Cerebellar cortex (tissue), 1 donor: Measurements from ENCODE around the gene AK3.
A peak's percentile ranks its signal among the peaks of the same experiment; 100 is the strongest.

Experiments
- DNase-seq: peaks from one replicate; pipeline ENCODE4 v3.0.0-alpha.2; 2015; ENCODE audit warnings: low spot score

The AK3 gene

GRCh38 chr9:4748612-4749011 is 7.6 kb upstream of the AK3 start:
- DNase-seq: no peak

- DNase-seq: no peak
These were observed 5.5 kb upstream of the AK3 start for GRCh38 chr9:4746278-4747030.

- no peak for DNase-seq
These were observed 2.3 kb upstream of the AK3 start for GRCh38 chr9:4743131-4743875.

GRCh38 chr9:4742246-4742645 is 1.2 kb upstream of the AK3 start:
- DNase-seq: no peak

GRCh38 chr9:4741365-4742089 is 525 bp upstream of the AK3 start:
- DNase-seq: peak; percentile 75

- peak; percentile 38 for DNase-seq
These were observed 689 bp downstream of the AK3 start for GRCh38 chr9:4740388-4740637.

GRCh38 chr9:4739587-4740387 is 1.2 kb downstream of the AK3 start:
- no peak for DNase-seq

- no peak for DNase-seq
These were observed 2.0 kb downstream of the AK3 start for GRCh38 chr9:4738866-4739586.

- DNase-seq: no peak
These were observed 6.9 kb downstream of the AK3 start for GRCh38 chr9:4734150-4734549.

GRCh38 chr9:4732890-4733289 is 8.1 kb downstream of the AK3 start:
- DNase-seq: no peak

GRCh38 chr9:4727593-4727992 is 13.4 kb downstream of the AK3 start:
- no peak for DNase-seq

- DNase-seq: no peak
These were observed 15.1 kb downstream of the AK3 start for GRCh38 chr9:4725706-4726442.

GRCh38 chr9:4721736-4722135 is 19.3 kb downstream of the AK3 start:
- DNase-seq: no peak

GRCh38 chr9:4718911-4719310 is 22.1 kb downstream of the AK3 start:
- no peak for DNase-seq

- no peak for DNase-seq
These were observed 23.2 kb downstream of the AK3 start for GRCh38 chr9:4717815-4718214.

GRCh38 chr9:4716163-4716562 is 24.8 kb downstream of the AK3 start:
- DNase-seq: no peak

- no peak for DNase-seq
These were observed 26.6 kb downstream of the AK3 start for GRCh38 chr9:4714266-4715016.

GRCh38 chr9:4713849-4714248 is 27.2 kb downstream of the AK3 start:
- no peak for DNase-seq

GRCh38 chr9:4709380-4709779 is 31.6 kb downstream of the AK3 start:
- DNase-seq: no peak

GRCh38 chr9:4706971-4707622 is 33.9 kb downstream of the AK3 start:
- no peak for DNase-seq
